BJ (cell line): ENCODE measurements around the gene OR13J1. TPM values are rescaled to one million over a fixed set of nuclear protein-coding genes. Genes with fewer than 3 reads are reported as not detected.
A peak's percentile ranks its signal among the peaks of the same experiment; 100 is the strongest.

Experiments used
- CTCF ChIA-PET: fragments of 350-600 bp; formaldehyde crosslinking; extraction: SDS; loops from one replicate; lab custom pipeline; 2021; ENCODE audit warnings: antibody characterized with exemption, inconsistent platforms; lab: Yijun Ruan, JAX
- POLR2A ChIA-PET: fragments of 300-600 bp; sonication (Branson Sonifier 250); formaldehyde crosslinking; extraction: SDS; loops from one replicate; lab custom pipeline; 2021; ENCODE audit warnings: antibody characterized with exemption; lab: Charles Lee
- DNase-seq: peaks from one replicate; pipeline ENCODE4 v3.0.0-alpha.2; 2011; ENCODE audit warnings: low read depth
- H3K27me3 ChIP-seq: 2 replicates; pipeline ENCODE4 v1.6.0; 2011; ENCODE audit warnings: low read length; ENCODE audit not compliant: control insufficient read depth, insufficient read depth
- H3K36me3 ChIP-seq: 2 replicates; pipeline ENCODE4 v1.5.1; 2011; ENCODE audit warnings: low read length; ENCODE audit not compliant: control insufficient read depth, insufficient read depth
- H3K4me3 ChIP-seq: 2 replicates; pipeline ENCODE4 v1.5.1; 2011; ENCODE audit warnings: low read depth, mild to moderate bottlenecking, control low read depth, low read length
- CTCF ChIP-seq: IDR thresholded peaks from 2 replicates; pipeline ENCODE4 v1.5.1; 2011; ENCODE audit warnings: low read depth, mild to moderate bottlenecking, control low read depth, inconsistent platforms, low read length, moderate library complexity; ENCODE audit not compliant: insufficient read depth
- polyA plus RNA-seq: library from polyadenylated mRNA; depleted of rRNA; stranded (reverse); fragments of >200 nt; gene quantifications from 2 replicates; pipeline ENCODE4 v1.2.3, GENCODE V29; 2011

Gene OR13J1
- polyA plus RNA-seq, 1 experiment, result not detected

GRCh38 chr9:35852876-35853865, 17.0 kb downstream of the OR13J1 start:
- no peak for DNase-seq
- Histone ChIP-seq H3K4me3 (no peak overlapping the region), H3K27me3 (no peaks in the 10 kb centered on the region; the same call in 1 of the 2 replicates), H3K36me3 (no peaks in the 10 kb centered on the region)
- CTCF ChIA-PET, result interaction anchor here (0.6 to 1.1 kb wide), 3 partner anchors 13 to 58 kb away, joined by 3 to 5 read pairs (median 3); no protein-coding TSS in a partner anchor
- POLR2A ChIA-PET, result no interaction called here
- no peak for TF ChIP-seq CTCF

- CTCF ChIA-PET, result interaction anchor here (1.0 to 1.5 kb wide), 3 partner anchors 10 to 30 kb away, joined by 3 to 5 read pairs (median 5); no protein-coding TSS in a partner anchor
- no peak for DNase-seq
- H3K27me3 ChIP-seq, result no peaks in the 10 kb centered on the region; the same call in 1 of the 2 replicates
- H3K4me3 ChIP-seq, result no peak overlapping the region
- POLR2A ChIA-PET, result no interaction called here
- no peaks in the 10 kb centered on the region for H3K36me3 ChIP-seq
- no peak for TF ChIP-seq CTCF
Observed at GRCh38 chr9:35852267-35852815, 17.9 kb downstream of the OR13J1 start.

- H3K36me3 ChIP-seq, result peaks cover 3% of the 10 kb centered on the region
- no peaks in the 10 kb centered on the region for H3K27me3 ChIP-seq
- TF ChIP-seq CTCF, result no peak
- ChIA-PET CTCF (interaction anchor here (1.3 to 1.6 kb wide), 6 partner anchors 10 to 58 kb away, joined by 3 to 8 read pairs (median 5); no protein-coding TSS in a partner anchor), POLR2A (no interaction called here)
- DNase-seq, result peak; percentile 70
- no peak overlapping the region for H3K4me3 ChIP-seq
Observed at GRCh38 chr9:35847792-35848572, 22.2 kb downstream of the OR13J1 start.

GRCh38 chr9:35845824-35846771, 24.1 kb downstream of the OR13J1 start:
- POLR2A ChIA-PET, result no interaction called here
- no peaks in the 10 kb centered on the region for H3K27me3 ChIP-seq
- CTCF ChIA-PET, result interaction anchor here (0.7 to 2.1 kb wide), 7 partner anchors 8 to 288 kb away, joined by 3 to 8 read pairs (median 4); no protein-coding TSS in a partner anchor
- no peak for TF ChIP-seq CTCF
- no peak for DNase-seq
- H3K36me3 ChIP-seq, result peaks cover 4% of the 10 kb centered on the region
- H3K4me3 ChIP-seq, result no peak overlapping the region
